Liver (tissue), 9 donors: Measurements from ENCODE around the gene C3orf80. TPM values are rescaled to one million over a fixed set of nuclear protein-coding genes. Genes with fewer than 3 reads are reported as not detected.

ENCODE experiments used
- DNase-seq: peaks from one replicate; pipeline ENCODE4 v3.0.0-alpha.2; 2017; ENCODE audit warnings: low spot score
- H3K27ac ChIP-seq, 2 donors: one replicate each; pipeline ENCODE4 v1.7.0; 2013; ENCODE audit warnings: inconsistent platforms in 2 of 2, low read length in 2 of 2, control low read depth in 1 of 2, low read depth in 1 of 2, mild to moderate bottlenecking in 1 of 2
- H3K27me3 ChIP-seq, 4 donors: one replicate each; pipeline versions ENCODE4 v1.6.1 to v1.7.0; 2013; ENCODE audit warnings: low read length in 3 of 4, inconsistent platforms in 1 of 4, mild to moderate bottlenecking in 1 of 4, moderate library complexity in 1 of 4; ENCODE audit not compliant: control insufficient read depth in 4 of 4, insufficient read depth in 4 of 4
- H3K36me3 ChIP-seq, 4 donors: one replicate each; pipeline versions ENCODE4 v1.6.1 to v1.7.0; 2013; ENCODE audit warnings: low read length in 3 of 4, mild to moderate bottlenecking in 3 of 4, low read depth in 1 of 4, moderate library complexity in 1 of 4; ENCODE audit not compliant: control insufficient read depth in 4 of 4, insufficient read depth in 3 of 4
- H3K4me1 ChIP-seq, 4 donors: one replicate each; pipeline versions ENCODE4 v1.6.1 to v1.7.0; 2013; ENCODE audit warnings: low read length in 3 of 4, mild to moderate bottlenecking in 3 of 4, moderate library complexity in 1 of 4; ENCODE audit not compliant: control insufficient read depth in 4 of 4, insufficient read depth in 4 of 4
- H3K4me3 ChIP-seq, 3 donors: one replicate each; pipeline versions ENCODE4 v1.6.1 to v1.7.0; 2013; ENCODE audit warnings: low read length in 3 of 3, control low read depth in 1 of 3, low read depth in 1 of 3, mild to moderate bottlenecking in 1 of 3
- H3K9ac ChIP-seq, 2 donors: one replicate each; pipeline ENCODE4 v1.7.0; 2013; ENCODE audit warnings: low read length in 2 of 2, mild to moderate bottlenecking in 2 of 2, moderate library complexity in 2 of 2, control low read depth in 1 of 2, low read depth in 1 of 2
- H3K9me3 ChIP-seq, 4 donors: one replicate each; pipeline versions ENCODE4 v1.6.1 to v1.7.0; 2013; ENCODE audit warnings: low read length in 3 of 4; ENCODE audit not compliant: control insufficient read depth in 4 of 4
- ATF3 ChIP-seq: IDR thresholded peaks from 2 replicates; pipeline ENCODE4 v1.6.1; 2016; ENCODE audit warnings: antibody characterized with exemption
- CTCF ChIP-seq: fragments of 150-350 bp; IDR thresholded peaks from 2 replicates; pipeline ENCODE4 v1.5.1; 2017; ENCODE audit warnings: improper control_type of control experiment, low read depth, low read length; ENCODE audit not compliant: missing input control
- EGR1 ChIP-seq, 2 donors: IDR thresholded peaks; 2 replicates each; pipeline ENCODE4 v1.6.1; 2016 to 2018; ENCODE audit warnings: antibody characterized with exemption in 2 of 2, low read depth in 2 of 2
- FOXA1 ChIP-seq: IDR thresholded peaks from 2 replicates; pipeline ENCODE4 v1.6.1; 2016; ENCODE audit warnings: antibody characterized with exemption
- FOXA2 ChIP-seq: IDR thresholded peaks from 2 replicates; pipeline ENCODE4 v1.6.1; 2016; ENCODE audit warnings: antibody characterized with exemption
- HNF4A ChIP-seq, 2 donors: conservative IDR thresholded peaks; 2 replicates each; pipeline ENCODE4 v1.6.1; 2016; ENCODE audit warnings: antibody characterized with exemption in 2 of 2, mild to moderate bottlenecking in 2 of 2
- HNF4G ChIP-seq: IDR thresholded peaks from 2 replicates; pipeline ENCODE4 v1.6.1; 2016; ENCODE audit warnings: antibody characterized with exemption
- MAX ChIP-seq: IDR thresholded peaks from 2 replicates; pipeline ENCODE4 v1.6.1; 2016; ENCODE audit warnings: antibody characterized with exemption
- NR2F2 ChIP-seq: IDR thresholded peaks from 2 replicates; pipeline ENCODE4 v1.6.1; 2016; ENCODE audit warnings: antibody characterized with exemption
- REST ChIP-seq: IDR thresholded peaks from 2 replicates; pipeline ENCODE4 v1.6.1; 2016; ENCODE audit warnings: antibody characterized with exemption, mild to moderate bottlenecking
- SP1 ChIP-seq: IDR thresholded peaks from 2 replicates; pipeline ENCODE4 v1.6.1; 2018; ENCODE audit warnings: antibody characterized with exemption, mild to moderate bottlenecking
- TAF1 ChIP-seq: conservative IDR thresholded peaks from 2 replicates; pipeline ENCODE4 v1.6.1; 2016; ENCODE audit warnings: antibody characterized with exemption, mild to moderate bottlenecking
- YY1 ChIP-seq: IDR thresholded peaks from 2 replicates; pipeline ENCODE4 v1.6.1; 2016; ENCODE audit warnings: antibody characterized with exemption, mild to moderate bottlenecking
- ZBTB33 ChIP-seq: IDR thresholded peaks from 2 replicates; pipeline ENCODE4 v1.6.1; 2016; ENCODE audit warnings: antibody characterized with exemption
- WGBS: extraction: QIAGEN DNeasy Blood & Tissue Kit; methylation state at CpG from one replicate; pipeline ENCODE4 v1.1.7; 2013; 5-methylcytosine and 5-hydroxymethylcytosine counted together
- polyA plus RNA-seq, 2 donors: library from polyadenylated mRNA; stranded (reverse) in 1 of 2; unstranded in 1 of 2; fragments of 200-250 nt in 1 of 2; fragments of >200 nt in 1 of 2; fragmentation: Nextera tagmentation in 1 of 2; extraction: Ambion mirVana in 1 of 2; gene quantifications; one replicate each; pipeline versions ENCODE4 v1.2.1 to v1.2.3, GENCODE V29; 2013 to 2015
- total RNA-seq, 2 donors: library from RNA; depleted of rRNA; stranded (reverse); fragments of >200 nt; gene quantifications; one replicate each; pipeline ENCODE4 v1.2.3, GENCODE V29; 2014
- donor health status: healthy.
- donor health status: healthy.
- donor health status: healthy.
- donor health status: healthy.
- donor health status: healthy.

Gene C3orf80
- total and polyA plus RNA-seq, 4 donors: 0.46 to 1.4 (median 0.50) TPM

GRCh38 chr3:160179906-160180305 lies 45.3 kb upstream of the C3orf80 start (continued):
- TF ChIP-seq EGR1 (IDR thresholded peaks at IDR 0.05; ENCODE audit: low read depth in 2 of 2) (no peak), HNF4A (conservative IDR thresholded peaks at IDR 0.05) (no peak), ZBTB33 (no peak), FOXA1 (no peak), YY1 (no peak)

GRCh38 chr3:160180581-160181216 lies 44.5 kb upstream of the C3orf80 start:
- no peak for TF ChIP-seq ATF3
- TF ChIP-seq REST: no peak
- TF ChIP-seq ZBTB33: no peak
- no peak for TF ChIP-seq SP1
- no peak for TF ChIP-seq FOXA1
- TF ChIP-seq HNF4G: no peak
- TF ChIP-seq CTCF: no peak
- no peak for TF ChIP-seq NR2F2
- no peak for TF ChIP-seq MAX
- TF ChIP-seq FOXA2: no peak
- TF ChIP-seq YY1: no peak
- no peak for TF ChIP-seq EGR1 (IDR thresholded peaks at IDR 0.05; ENCODE audit: low read depth in 2 of 2)
- TF ChIP-seq TAF1: no peak
- H3K4me3 ChIP-seq: no peak overlapping the region
- 51% methylated on average over 11 of the region's 11 CpGs for WGBS
- no peak for DNase-seq
- H3K9me3 ChIP-seq: no peaks in the 10 kb centered on the region
- no peaks in the 10 kb centered on the region for H3K4me1 ChIP-seq
- no peaks in the 10 kb centered on the region for H3K27me3 ChIP-seq
- H3K36me3 ChIP-seq: no peaks in the 10 kb centered on the region
- H3K9ac ChIP-seq: no peak overlapping the region
- no peak overlapping the region for H3K27ac ChIP-seq
